Mucosa of stomach (tissue), 1 donor: ENCODE measurements around the gene EPHB1.

Experiments used
- H3K27me3 ChIP-seq: one replicate; pipeline ENCODE4 v1.7.0; 2013; ENCODE audit warnings: mild to moderate bottlenecking, low read length; ENCODE audit not compliant: control insufficient read depth, insufficient read depth
- H3K36me3 ChIP-seq: one replicate; pipeline ENCODE4 v1.7.0; 2013; ENCODE audit warnings: low read length; ENCODE audit not compliant: control insufficient read depth, insufficient read depth
- H3K4me1 ChIP-seq: one replicate; pipeline ENCODE4 v1.7.0; 2013; ENCODE audit warnings: mild to moderate bottlenecking, low read length; ENCODE audit not compliant: control insufficient read depth, insufficient read depth
- H3K4me3 ChIP-seq: one replicate; pipeline ENCODE4 v1.7.0; 2013; ENCODE audit warnings: low read length
- H3K9ac ChIP-seq: one replicate; pipeline ENCODE4 v1.7.0; 2013; ENCODE audit warnings: mild to moderate bottlenecking, low read length, moderate library complexity
- H3K9me3 ChIP-seq: one replicate; pipeline ENCODE4 v1.7.0; 2013; ENCODE audit warnings: mild to moderate bottlenecking, low read length, moderate library complexity; ENCODE audit not compliant: control insufficient read depth
- donor health status: Pancreatic carcinoma.

The EPHB1 gene

DNA sequence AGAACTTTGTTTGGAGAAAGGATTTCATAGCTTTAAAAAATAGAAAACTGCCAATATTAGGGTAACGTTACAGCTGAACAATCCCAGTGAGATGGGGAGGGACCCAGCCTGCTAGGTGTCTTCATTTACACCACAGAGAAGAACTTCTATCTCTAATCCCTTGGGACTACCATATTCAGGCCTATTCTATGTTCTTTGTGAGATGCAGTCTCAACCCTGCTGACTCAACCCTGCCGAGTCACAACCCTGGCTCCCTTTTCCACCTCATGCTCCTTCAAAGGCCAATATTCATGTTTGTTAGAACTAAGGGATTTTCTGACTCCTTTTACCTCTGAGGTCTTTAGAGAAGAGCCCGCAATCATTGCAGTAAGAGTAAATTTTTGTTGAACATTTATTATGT is 350.5 kb downstream of the EPHB1 start:
- no peaks in the 10 kb centered on the region for H3K27me3 ChIP-seq
- H3K9ac ChIP-seq: no peak overlapping the region
- no peaks in the 10 kb centered on the region for H3K4me1 ChIP-seq
- no peaks in the 10 kb centered on the region for H3K36me3 ChIP-seq
- no peak overlapping the region for H3K4me3 ChIP-seq
- no peaks in the 10 kb centered on the region for H3K9me3 ChIP-seq

DNA sequence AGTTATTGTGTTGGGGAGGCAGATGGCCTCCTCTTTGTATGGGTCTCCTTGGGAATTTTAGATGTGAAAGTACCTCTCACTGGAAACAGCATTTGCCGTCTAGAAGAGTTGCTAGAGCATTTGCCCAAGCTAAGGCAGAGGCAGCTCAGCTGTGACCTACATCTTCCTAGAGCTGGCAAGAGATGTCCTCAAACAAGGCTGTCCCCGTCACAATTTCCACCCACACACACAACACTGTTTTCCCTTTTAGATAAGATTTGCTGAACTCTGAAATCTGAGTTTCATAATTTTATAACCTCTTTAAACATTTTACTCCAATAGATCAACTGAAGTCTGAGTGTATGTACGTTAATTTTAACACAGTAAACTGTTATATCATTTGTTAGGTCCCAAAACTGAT is 352.6 kb downstream of the EPHB1 start:
- H3K27me3 ChIP-seq: no peaks in the 10 kb centered on the region
- no peak overlapping the region for H3K4me3 ChIP-seq
- H3K4me1 ChIP-seq: no peaks in the 10 kb centered on the region
- H3K36me3 ChIP-seq: no peaks in the 10 kb centered on the region
- no peak overlapping the region for H3K9ac ChIP-seq
- H3K9me3 ChIP-seq: no peaks in the 10 kb centered on the region

DNA sequence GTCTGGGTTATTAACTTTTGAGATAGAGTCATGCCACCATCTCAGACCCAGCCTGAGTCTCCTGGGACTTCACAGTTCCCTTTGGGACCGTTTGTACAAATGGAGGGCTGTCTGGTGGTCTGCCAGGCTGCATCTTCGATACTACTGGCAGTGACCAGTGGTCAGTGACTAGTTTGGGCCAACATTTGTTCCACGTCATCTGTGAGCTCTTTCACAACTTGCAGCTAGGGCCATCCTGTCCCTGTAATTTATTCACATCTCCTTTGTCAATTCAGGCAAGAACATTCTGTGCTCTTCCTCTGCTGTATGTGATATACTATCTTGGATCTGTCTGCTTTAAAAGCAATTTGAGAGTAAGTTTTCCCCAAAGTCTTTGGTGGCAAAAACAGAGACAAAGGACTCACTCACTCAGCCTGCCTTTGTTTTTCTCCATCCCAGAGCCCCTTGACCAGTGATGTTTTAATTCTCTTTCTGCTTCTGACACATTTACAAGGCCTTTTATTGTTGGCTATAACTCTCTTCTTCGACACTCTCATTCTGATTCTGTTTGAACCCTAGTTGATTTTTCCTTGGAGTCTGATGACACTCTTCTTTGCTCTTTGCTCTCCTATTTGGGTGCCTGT is 353.4 kb downstream of the EPHB1 start:
- Histone ChIP-seq H3K27me3 (no peaks in the 10 kb centered on the region), H3K4me1 (no peaks in the 10 kb centered on the region), H3K9me3 (no peaks in the 10 kb centered on the region), H3K36me3 (no peaks in the 10 kb centered on the region), H3K4me3 (no peak overlapping the region), H3K9ac (no peak overlapping the region)

DNA sequence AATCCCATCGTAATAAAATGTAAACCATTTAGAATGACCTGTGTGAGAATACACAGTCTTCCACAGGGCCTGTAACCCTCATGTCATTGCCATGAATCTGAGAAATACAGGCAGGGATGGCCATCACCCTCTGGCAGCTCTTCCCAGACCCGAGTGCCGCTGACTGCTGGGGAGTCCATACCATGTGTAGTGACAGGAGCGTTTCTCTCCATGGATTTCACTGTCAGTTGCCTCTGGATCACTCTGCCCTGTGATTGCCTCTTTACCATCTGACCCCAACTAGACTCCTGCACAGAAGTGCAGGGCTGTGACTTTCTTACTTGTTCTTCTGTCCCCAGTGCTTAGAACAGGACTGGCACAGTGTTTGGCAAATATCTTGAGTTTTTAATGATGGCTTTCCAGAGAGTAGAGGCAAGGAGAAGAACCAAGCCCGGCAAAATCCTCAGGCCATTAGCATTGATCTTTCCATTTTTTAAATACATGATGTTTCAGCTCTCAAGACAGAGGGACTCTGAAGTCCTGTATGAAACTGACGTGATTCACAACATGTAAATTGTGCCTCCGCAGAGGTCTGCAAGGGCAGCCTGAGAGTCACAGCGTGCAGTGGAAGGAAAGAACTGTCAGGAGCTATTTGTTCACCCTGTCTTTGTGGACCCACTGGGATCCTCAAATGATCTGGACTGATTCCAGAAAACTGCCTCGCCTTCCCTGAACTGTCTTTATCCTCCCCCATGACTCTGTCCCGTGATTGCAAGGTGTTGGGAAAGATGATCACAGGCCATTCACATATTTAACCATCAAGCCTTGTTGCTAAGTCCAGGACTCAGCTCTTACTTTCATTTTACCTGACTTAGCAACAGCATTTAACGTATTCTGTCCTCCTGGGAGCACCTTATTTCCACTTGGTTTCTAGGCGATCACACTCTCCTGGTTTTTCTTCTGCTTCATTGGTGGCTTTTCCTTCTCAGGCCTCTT is 354.9 kb downstream of the EPHB1 start:
- Histone ChIP-seq H3K36me3 (no peaks in the 10 kb centered on the region), H3K4me3 (no peak overlapping the region), H3K9ac (no peak overlapping the region), H3K9me3 (no peaks in the 10 kb centered on the region), H3K27me3 (no peaks in the 10 kb centered on the region), H3K4me1 (no peaks in the 10 kb centered on the region)

DNA sequence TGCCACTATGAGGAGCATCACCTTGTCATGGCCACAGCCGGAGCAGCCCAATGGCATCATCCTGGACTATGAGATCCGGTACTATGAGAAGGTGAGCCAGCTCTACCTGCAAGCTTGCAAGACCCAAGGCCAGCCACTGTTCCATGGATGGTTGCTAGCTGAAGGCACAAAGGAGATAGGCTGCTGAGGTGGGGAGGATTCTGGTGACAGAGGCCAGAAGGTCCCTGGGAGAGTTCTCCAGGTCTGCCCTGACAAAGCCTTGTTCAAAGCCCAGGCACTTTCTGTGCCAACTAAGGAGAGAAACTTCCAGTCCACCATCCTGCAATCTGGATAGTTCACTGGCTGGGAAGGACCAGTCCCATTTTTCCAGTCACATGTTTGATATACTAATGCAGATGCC is 359.1 kb downstream of the EPHB1 start:
- no peaks in the 10 kb centered on the region for H3K36me3 ChIP-seq
- no peaks in the 10 kb centered on the region for H3K4me1 ChIP-seq
- no peaks in the 10 kb centered on the region for H3K27me3 ChIP-seq
- H3K9ac ChIP-seq: no peak overlapping the region
- no peak overlapping the region for H3K4me3 ChIP-seq
- H3K9me3 ChIP-seq: no peaks in the 10 kb centered on the region

DNA sequence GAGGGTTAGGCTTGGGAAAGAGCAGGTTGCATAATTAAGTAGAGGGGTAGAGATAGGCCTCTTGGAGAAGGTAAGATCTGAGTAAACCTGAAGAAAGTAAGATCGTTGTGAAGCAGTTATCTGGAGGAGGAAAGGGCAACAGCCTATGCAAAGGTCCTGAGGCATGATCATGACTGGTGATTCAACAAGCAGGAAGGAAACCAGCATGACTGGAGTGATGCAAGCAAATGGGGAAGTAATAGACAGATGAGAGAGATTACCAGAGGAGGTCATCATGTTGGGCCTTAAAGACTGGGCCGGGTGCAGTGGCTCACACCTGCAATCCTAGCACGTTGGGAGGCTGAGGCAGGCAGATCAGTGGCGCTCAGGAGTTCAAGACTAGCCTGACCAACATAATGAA is 360.2 kb downstream of the EPHB1 start:
- no peak overlapping the region for H3K4me3 ChIP-seq
- H3K9ac ChIP-seq: no peak overlapping the region
- no peaks in the 10 kb centered on the region for H3K4me1 ChIP-seq

DNA sequence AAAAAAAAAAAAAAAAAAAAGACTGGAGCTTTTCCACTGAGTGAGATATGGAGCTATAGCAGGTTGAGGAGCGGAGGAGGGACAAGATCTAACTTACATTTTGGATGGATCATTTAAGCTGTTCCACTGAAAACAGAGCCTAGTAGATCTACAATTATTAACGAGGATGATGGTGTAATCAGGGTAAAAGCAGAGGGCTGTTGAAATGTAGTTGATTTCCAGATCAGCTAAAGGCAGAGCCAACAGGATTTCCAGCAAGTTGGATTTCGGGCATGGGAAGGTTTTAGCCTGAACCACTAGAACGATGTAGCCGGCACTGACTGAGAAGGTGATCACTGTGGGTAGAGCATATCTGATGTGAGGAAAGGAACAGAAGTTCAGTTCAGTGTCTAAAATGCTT is 360.7 kb downstream of the EPHB1 start:
- Histone ChIP-seq H3K36me3 (no peaks in the 10 kb centered on the region), H3K9me3 (no peaks in the 10 kb centered on the region), H3K27me3 (no peaks in the 10 kb centered on the region), H3K4me1 (no peaks in the 10 kb centered on the region), H3K9ac (no peak overlapping the region), H3K4me3 (no peak overlapping the region)

More for the DNA sequence above, 360.2 kb downstream of the EPHB1 start:
- Histone ChIP-seq H3K9me3 (no peaks in the 10 kb centered on the region), H3K36me3 (no peaks in the 10 kb centered on the region), H3K27me3 (no peaks in the 10 kb centered on the region)

DNA sequence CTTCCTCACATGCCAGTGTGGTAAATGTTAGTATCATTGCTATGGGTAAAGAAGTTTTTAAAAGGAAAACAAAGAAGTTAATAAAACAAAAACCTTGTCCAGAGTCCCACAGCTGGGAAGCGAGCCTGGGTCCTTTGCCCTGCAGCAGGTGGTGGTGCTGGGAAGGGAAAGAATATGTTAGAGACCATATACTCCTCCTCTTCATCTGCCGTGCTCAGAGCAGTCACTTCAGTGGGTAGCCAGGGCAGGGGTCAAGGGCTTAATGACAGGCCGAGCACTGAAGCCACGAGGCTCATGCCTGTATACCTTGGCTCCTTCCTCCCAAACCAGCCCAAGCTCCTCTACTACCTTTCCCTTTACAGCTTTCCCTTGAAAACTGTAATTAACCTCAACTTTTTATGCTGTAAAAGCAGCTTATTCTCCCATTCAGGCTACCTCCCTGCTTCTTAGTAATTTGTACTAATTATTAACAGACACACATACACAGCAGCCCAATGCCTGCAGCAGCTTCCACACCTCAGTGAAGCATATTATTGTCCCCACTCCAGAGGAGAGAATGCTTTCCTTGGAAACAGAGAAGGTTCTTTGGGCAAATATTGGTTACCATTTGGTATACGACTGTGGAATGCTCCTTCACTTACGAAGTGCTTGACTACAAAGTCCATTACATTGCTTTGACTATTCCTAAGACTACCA is 362.1 kb downstream of the EPHB1 start:
- Histone ChIP-seq H3K9me3 (no peaks in the 10 kb centered on the region), H3K36me3 (no peaks in the 10 kb centered on the region), H3K4me3 (no peak overlapping the region), H3K4me1 (no peaks in the 10 kb centered on the region), H3K9ac (no peak overlapping the region), H3K27me3 (no peaks in the 10 kb centered on the region)

DNA sequence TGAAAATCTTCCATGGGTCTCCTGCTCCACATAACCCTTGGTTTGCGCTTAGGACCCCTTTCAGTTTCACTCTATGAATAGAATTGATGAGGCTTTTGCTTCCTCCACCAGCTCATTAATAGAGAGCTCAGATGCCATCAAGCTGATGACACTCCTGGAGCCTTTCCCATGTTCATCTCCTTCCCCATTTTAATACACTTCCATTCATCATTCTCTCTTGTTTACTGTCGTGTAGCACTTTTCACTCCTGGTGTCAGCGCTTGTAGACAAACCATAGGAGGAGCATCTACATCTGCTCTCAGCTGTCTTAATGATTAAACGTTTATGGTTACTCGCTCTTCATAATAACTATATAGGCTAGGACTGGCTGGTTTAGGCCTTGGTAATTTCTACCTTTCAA is 363.5 kb downstream of the EPHB1 start:
- Histone ChIP-seq H3K4me3 (no peak overlapping the region), H3K27me3 (no peaks in the 10 kb centered on the region), H3K4me1 (no peaks in the 10 kb centered on the region), H3K36me3 (no peaks in the 10 kb centered on the region), H3K9me3 (no peaks in the 10 kb centered on the region), H3K9ac (no peak overlapping the region)

DNA sequence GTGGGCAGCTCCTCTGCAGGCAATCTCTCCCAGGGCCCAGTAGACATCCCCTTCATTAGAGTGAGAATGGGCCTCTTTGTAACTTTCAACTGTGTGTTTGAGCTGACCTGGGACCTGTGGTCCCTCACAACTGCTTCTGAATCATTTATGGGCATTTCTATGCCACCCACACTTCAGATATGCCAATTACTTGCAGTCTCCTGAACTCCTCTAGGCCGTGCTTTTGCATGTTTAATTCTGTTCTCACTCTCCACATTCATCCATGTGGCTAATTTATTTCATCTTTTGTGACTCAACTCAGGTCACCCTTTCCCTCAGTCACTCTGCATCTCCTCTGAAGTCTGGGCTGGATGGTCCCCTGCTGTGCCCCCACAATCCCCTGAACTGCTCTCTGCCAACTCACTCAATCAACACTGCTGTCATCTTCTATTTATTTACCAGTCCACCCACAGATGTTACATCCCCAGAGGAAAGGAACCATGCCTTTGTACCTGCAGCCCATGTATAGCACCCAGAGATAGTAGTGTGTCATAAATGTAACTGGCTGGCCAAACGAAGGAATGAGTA is 364.7 kb downstream of the EPHB1 start:
- no peaks in the 10 kb centered on the region for H3K4me1 ChIP-seq
- H3K27me3 ChIP-seq: no peaks in the 10 kb centered on the region

DNA sequence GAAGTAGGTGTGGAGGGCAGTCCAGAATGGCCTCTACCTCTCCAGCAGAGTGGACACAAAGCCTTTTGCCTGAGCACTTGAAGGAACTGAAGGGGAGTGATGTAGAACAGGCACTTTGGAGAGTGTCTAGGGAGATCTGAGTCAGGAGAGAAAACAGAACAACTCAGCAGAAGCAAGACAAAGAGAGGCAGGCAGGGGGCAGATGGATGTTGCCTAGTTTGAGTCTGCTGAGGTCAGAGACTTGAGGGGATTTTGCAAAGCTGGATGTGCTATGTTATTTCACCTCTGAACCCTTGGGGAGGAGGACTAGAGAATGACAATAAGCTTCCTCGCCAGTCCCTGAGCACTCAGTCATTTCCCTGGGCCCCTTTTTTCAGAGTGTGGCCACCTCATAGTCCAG is 366.4 kb downstream of the EPHB1 start:
- H3K9ac ChIP-seq: no peak overlapping the region
- no peaks in the 10 kb centered on the region for H3K27me3 ChIP-seq
- H3K36me3 ChIP-seq: no peaks in the 10 kb centered on the region
- no peaks in the 10 kb centered on the region for H3K4me1 ChIP-seq
- no peak overlapping the region for H3K4me3 ChIP-seq
- no peaks in the 10 kb centered on the region for H3K9me3 ChIP-seq

More for the DNA sequence above, 364.7 kb downstream of the EPHB1 start:
- Histone ChIP-seq H3K9me3 (no peaks in the 10 kb centered on the region), H3K9ac (no peak overlapping the region), H3K4me3 (no peak overlapping the region), H3K36me3 (no peaks in the 10 kb centered on the region)

DNA sequence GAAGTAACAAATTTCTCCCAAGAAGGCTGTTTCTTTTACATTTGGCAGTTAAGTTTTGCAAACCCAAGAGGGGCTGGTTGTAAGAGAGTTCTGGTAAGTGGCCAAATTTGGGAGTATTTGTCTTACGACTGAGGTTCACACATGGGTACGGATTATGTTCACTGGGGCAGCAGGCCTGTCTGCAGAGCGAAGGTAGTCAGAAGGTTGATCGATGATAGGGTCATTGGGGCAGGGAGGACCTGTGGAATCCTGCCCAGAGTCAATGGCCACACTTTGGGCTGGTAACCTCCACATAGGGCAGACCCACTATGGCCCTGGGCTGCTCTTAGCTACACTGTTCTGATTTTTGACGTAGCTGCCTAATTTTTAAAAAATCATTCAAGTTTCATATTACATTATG is 368.6 kb downstream of the EPHB1 start:
- Histone ChIP-seq H3K9me3 (no peaks in the 10 kb centered on the region), H3K27me3 (no peaks in the 10 kb centered on the region), H3K4me3 (no peak overlapping the region), H3K9ac (no peak overlapping the region), H3K36me3 (no peaks in the 10 kb centered on the region), H3K4me1 (no peaks in the 10 kb centered on the region)
